Kidney (tissue), 14 donors: Measurements from ENCODE around the gene CKAP5. TPM values are rescaled to one million over a fixed set of nuclear protein-coding genes. Genes with fewer than 3 reads are reported as not detected.

ENCODE experiments used
- DNase-seq, 5 donors: peaks; one replicate each; pipeline ENCODE4 v3.0.0-alpha.2; 2013 to 2020
- FAIRE-seq: peaks from 2 replicates; lab custom pipeline; 2012; peaks lifted over from hg19 to GRCh38; lab: Jason Lieb, UNC
- H3K27ac ChIP-seq, 2 donors: one replicate each; pipeline ENCODE4 v1.7.0; 2013; ENCODE audit warnings: low read depth in 2 of 2, low read length in 2 of 2, inconsistent platforms in 1 of 2
- H3K27me3 ChIP-seq: one replicate; pipeline ENCODE4 v1.7.1; 2013; ENCODE audit warnings: low read length, inconsistent platforms; ENCODE audit not compliant: control insufficient read depth, insufficient read depth
- H3K36me3 ChIP-seq, 3 donors: one replicate each; pipeline versions ENCODE4 v1.7.0 to v1.7.1; 2013; ENCODE audit warnings: low read length in 3 of 3, control low read depth in 1 of 3, inconsistent platforms in 1 of 3; ENCODE audit not compliant: insufficient read depth in 3 of 3, control insufficient read depth in 2 of 3
- H3K4me1 ChIP-seq, 3 donors: one replicate each; pipeline versions ENCODE4 v1.7.0 to v1.7.1; 2013; ENCODE audit warnings: low read length in 3 of 3, inconsistent platforms in 1 of 3, low read depth in 1 of 3; ENCODE audit not compliant: control insufficient read depth in 2 of 3, insufficient read depth in 2 of 3
- H3K4me3 ChIP-seq, 3 donors: one replicate each; pipeline versions ENCODE4 v1.7.0 to v1.8.1; 2013; ENCODE audit warnings: low read length in 3 of 3, control low read depth in 1 of 3, inconsistent platforms in 1 of 3
- H3K9ac ChIP-seq, 3 donors: one replicate each; pipeline versions ENCODE4 v1.7.0 to v1.7.1; 2013; ENCODE audit warnings: low read length in 3 of 3, control low read depth in 1 of 3, inconsistent platforms in 1 of 3
- H3K9me3 ChIP-seq, 3 donors: one replicate each; pipeline versions ENCODE4 v1.7.0 to v1.7.1; 2013; ENCODE audit warnings: low read length in 3 of 3, control low read depth in 1 of 3, inconsistent platforms in 1 of 3; ENCODE audit not compliant: control insufficient read depth in 2 of 3, insufficient read depth in 1 of 3
- intact Hi-C: fragments of 100-400 bp; cut with DNase I; formaldehyde crosslinking; loops from one replicate; pipeline ENCODE4 v1.11.1; 2022
- polyA plus RNA-seq: library from polyadenylated mRNA; stranded (reverse); fragments of 350-450 nt; fragmentation: Illumina TruSeq; extraction: RNeasy Lipid Tissue Mini Kit (QIAGEN cat#74804); gene quantifications from one replicate; pipeline ENCODE4 v1.2.3, GENCODE V29; 2014; ENCODE audit warnings: low read depth, low replicate concordance; ENCODE audit not compliant: insufficient read depth
- total RNA-seq: library from RNA; stranded (reverse); fragmentation: NEBNext Ultra II Directional; extraction: Animal tissue kit (Norgen Biotek cat#: 25700); gene quantifications from one replicate; pipeline ENCODE4 v1.2.1, GENCODE V29; 2021
- TF ChIP-seq, protein P1 (sequence below): IDR thresholded peaks from 3 replicates; pipeline ENCODE4 v1.5.1; 2012; ENCODE audit warnings: mild to moderate bottlenecking, moderate library complexity, borderline replicate concordance; ENCODE audit not compliant: insufficient read depth; ENCODE audit errors: extremely low read depth
- donor health status: control.
- donor health status: control.
- donor health status: control.
- donor health status: control.
- donor health status: control.
- donor health status: DM: yes; HTN: yes; CAD: no.
- donor health status: Normal renal cell carcinoma (clear cell type).

CKAP5 gene
- total and polyA plus RNA-seq, 2 donors from 2014 or later = 10.8 to 51.9 TPM

- DNase-seq (peak in 1 of 5 donors; percentile 26), FAIRE-seq (no peak)
- Histone ChIP-seq H3K4me3 (no peak overlapping the region), H3K27me3 (no peaks in the 10 kb centered on the region), H3K4me1 (no peaks in the 10 kb centered on the region), H3K27ac (no peak overlapping the region), H3K36me3 (no peaks in the 10 kb centered on the region), H3K9ac (no peak overlapping the region), H3K9me3 (no peaks in the 10 kb centered on the region)
- TF ChIP-seq, protein P1, sequence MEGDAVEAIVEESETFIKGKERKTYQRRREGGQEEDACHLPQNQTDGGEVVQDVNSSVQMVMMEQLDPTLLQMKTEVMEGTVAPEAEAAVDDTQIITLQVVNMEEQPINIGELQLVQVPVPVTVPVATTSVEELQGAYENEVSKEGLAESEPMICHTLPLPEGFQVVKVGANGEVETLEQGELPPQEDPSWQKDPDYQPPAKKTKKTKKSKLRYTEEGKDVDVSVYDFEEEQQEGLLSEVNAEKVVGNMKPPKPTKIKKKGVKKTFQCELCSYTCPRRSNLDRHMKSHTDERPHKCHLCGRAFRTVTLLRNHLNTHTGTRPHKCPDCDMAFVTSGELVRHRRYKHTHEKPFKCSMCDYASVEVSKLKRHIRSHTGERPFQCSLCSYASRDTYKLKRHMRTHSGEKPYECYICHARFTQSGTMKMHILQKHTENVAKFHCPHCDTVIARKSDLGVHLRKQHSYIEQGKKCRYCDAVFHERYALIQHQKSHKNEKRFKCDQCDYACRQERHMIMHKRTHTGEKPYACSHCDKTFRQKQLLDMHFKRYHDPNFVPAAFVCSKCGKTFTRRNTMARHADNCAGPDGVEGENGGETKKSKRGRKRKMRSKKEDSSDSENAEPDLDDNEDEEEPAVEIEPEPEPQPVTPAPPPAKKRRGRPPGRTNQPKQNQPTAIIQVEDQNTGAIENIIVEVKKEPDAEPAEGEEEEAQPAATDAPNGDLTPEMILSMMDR = no peak
- intact Hi-C loops = no loop called here
Observed at GRCh38 chr11:46728659-46729040, 117.4 kb downstream of the CKAP5 start.

GRCh38 chr11:46727952-46728658 lies 118.0 kb downstream of the CKAP5 start:
- Histone ChIP-seq H3K27ac (no peak overlapping the region), H3K4me3 (no peak overlapping the region), H3K36me3 (no peaks in the 10 kb centered on the region), H3K9ac (no peak overlapping the region), H3K4me1 (no peaks in the 10 kb centered on the region), H3K9me3 (no peaks in the 10 kb centered on the region), H3K27me3 (no peaks in the 10 kb centered on the region)
- peak in 1 of 5 donors; percentile 39 for DNase-seq
- TF ChIP-seq, protein P1 = no peak
- FAIRE-seq = no peak
- intact Hi-C loops = no loop called here

DNA sequence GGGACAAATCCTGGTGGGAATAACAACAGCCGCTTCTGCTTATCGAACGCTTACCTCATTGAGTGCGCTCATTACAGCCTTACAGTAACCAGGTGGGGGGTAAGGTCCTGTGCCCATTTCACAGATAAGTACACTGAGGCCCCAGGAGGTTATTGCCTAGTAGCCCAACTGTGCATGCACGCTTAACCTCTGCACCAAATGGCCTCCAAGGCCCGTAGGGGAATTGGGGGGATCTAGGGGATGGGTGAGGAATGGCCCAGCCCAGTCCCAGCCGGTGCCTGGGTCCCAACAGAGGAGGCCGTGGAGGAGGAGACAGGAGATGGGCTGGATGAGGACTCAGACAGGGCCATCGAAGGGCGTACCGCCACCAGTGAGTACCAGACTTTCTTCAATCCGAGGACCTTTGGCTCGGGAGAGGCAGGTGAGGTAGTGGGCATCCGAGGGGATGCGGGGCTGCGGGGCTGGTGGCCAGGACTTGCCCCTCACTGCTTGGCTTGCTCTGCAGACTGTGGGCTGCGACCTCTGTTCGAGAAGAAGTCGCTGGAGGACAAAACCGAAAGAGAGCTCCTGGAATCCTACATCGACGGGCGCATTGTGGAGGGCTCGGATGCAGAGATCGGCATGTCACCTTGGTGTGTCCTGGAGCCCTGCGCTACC lies 119.7 kb downstream of the CKAP5 start:
- Histone ChIP-seq H3K36me3 (no peaks in the 10 kb centered on the region), H3K27ac (no peak overlapping the region), H3K9ac (no peak overlapping the region), H3K4me3 (no peak overlapping the region), H3K27me3 (no peaks in the 10 kb centered on the region), H3K4me1 (no peaks in the 10 kb centered on the region), H3K9me3 (no peaks in the 10 kb centered on the region)
- intact Hi-C loops = no loop called here
- TF ChIP-seq, protein P1 = no peak
- no peak for FAIRE-seq
- DNase-seq = peak in 1 of 5 donors; percentile 43
